ENCODE data around the gene DOLPP1. TPM values are rescaled to one million over a fixed set of nuclear protein-coding genes. Genes with fewer than 3 reads are reported as not detected.

DOLPP1 gene
- polyA plus RNA-seq, 1 of the 3 experiments (the other 2 are of a cell fraction), result 19.9 TPM

- peak; percentile 84 for DNase-seq
- H3K4me1 ChIP-seq (ENCODE audit: control insufficient read depth in 1 of 2, insufficient read depth in 2 of 2, low read depth in 1 of 2, low read length in 1 of 2), result peaks cover 7 to 33% of the 10 kb centered on the region in 2 experiments; a peak in 3 of 4 replicates
- H3K27ac ChIP-seq (ENCODE audit: low read depth in 2 of 2, low read length in 1 of 2), result peak overlapping the region in 1 of 2 experiments; percentile 83; a peak in 2 of 4 replicates
- peaks cover 3 to 11% of the 10 kb centered on the region in 2 experiments for H3K36me3 ChIP-seq (replicated peaks in 1 of 2; ENCODE audit: control insufficient read depth in 1 of 2, insufficient read depth in 2 of 2, low read length in 1 of 2)
- H3K27me3 ChIP-seq (ENCODE audit: insufficient read depth), result no peaks in the 10 kb centered on the region
- peaks cover 31% of the 10 kb centered on the region for H3K79me2 ChIP-seq (ENCODE audit: insufficient read depth)
- no peak overlapping the region for H2AFZ ChIP-seq (ENCODE audit: low read depth)
- no peak overlapping the region for H3K4me3 ChIP-seq (ENCODE audit: low read depth in 2 of 2, low read length in 1 of 2)
- no peak overlapping the region for H3K4me2 ChIP-seq
- no peaks in the 10 kb centered on the region for H3F3A ChIP-seq (replicated peaks; ENCODE audit: insufficient read depth)
- WGBS (ENCODE audit: low lambda C conversion rate), result 84% methylated on average over 6 of the region's 16 CpGs
- ChIA-PET POLR2A (no interaction called here), CTCF (no interaction called here)
- no peaks in the 10 kb centered on the region for H3K9me2 ChIP-seq
- peaks cover 4% of the 10 kb centered on the region; the same call in 1 of the 2 replicates for H4K20me1 ChIP-seq (ENCODE audit: insufficient read depth)
- H3K9me3 ChIP-seq, result no peaks in the 10 kb centered on the region
- TF ChIP-seq SMC3 (IDR thresholded peaks at IDR 0.05; ENCODE audit: low read depth, low read length) (no peak), TCF12 (IDR thresholded peaks at IDR 0.05) (no peak; the same call in 1 of the 2 replicates), CHD2 (IDR thresholded peaks at IDR 0.05; ENCODE audit: low read length, partially characterized antibody) (no peak), MEF2A (IDR thresholded peaks at IDR 0.05; ENCODE audit: borderline replicate concordance, low read depth) (no peak), FOXJ3 (CRISPR knock-in tag; IDR thresholded peaks at IDR 0.05) (no peak), JUND (IDR thresholded peaks at IDR 0.05) (no peak), REST (IDR thresholded peaks at IDR 0.05; ENCODE audit: low read depth, low read length) (no peak), RAD21 (IDR thresholded peaks at IDR 0.05; ENCODE audit: low read length) (no peak)
- H3K9ac ChIP-seq, result no peak overlapping the region
Measured at GRCh38 chr9:129042016-129042415, 38.9 kb upstream of the DOLPP1 start.

GRCh38 chr9:129052592-129052991 lies 28.3 kb upstream of the DOLPP1 start:
- no peaks in the 10 kb centered on the region for H3K9me2 ChIP-seq
- no peaks in the 10 kb centered on the region; a peak in 1 of 4 replicates for H3K4me1 ChIP-seq (ENCODE audit: control insufficient read depth in 1 of 2, insufficient read depth in 2 of 2, low read depth in 1 of 2, low read length in 1 of 2)
- no peaks in the 10 kb centered on the region for H3F3A ChIP-seq (replicated peaks; ENCODE audit: insufficient read depth)
- TF ChIP-seq JUND (IDR thresholded peaks at IDR 0.05) (no peak), ELF1 (IDR thresholded peaks at IDR 0.05) (no peak), IRF3 (IDR thresholded peaks at IDR 0.05; ENCODE audit: low read depth, low read length) (no peak), POLR2AphosphoS5 (IDR thresholded peaks at IDR 0.05; ENCODE audit: low read depth, low read length) (no peak), MXI1 (IDR thresholded peaks at IDR 0.05; ENCODE audit: low read depth, low read length) (no peak), MEF2A (IDR thresholded peaks at IDR 0.05; ENCODE audit: borderline replicate concordance, low read depth) (no peak), RXRA (IDR thresholded peaks at IDR 0.05; ENCODE audit: borderline replicate concordance, low read depth) (no peak), GABPA (IDR thresholded peaks at IDR 0.05; ENCODE audit: low read depth) (no peak), REST (IDR thresholded peaks at IDR 0.05; ENCODE audit: low read depth, low read length) (no peak), EZH2phosphoT487 (IDR thresholded peaks at IDR 0.05; ENCODE audit: borderline replicate concordance, low read depth) (no peak), FOSL2 (IDR thresholded peaks at IDR 0.05; ENCODE audit: borderline replicate concordance, low read depth) (no peak), NFIC (IDR thresholded peaks at IDR 0.05; ENCODE audit: borderline replicate concordance) (no peak)
- H3K4me3 ChIP-seq (ENCODE audit: low read depth in 2 of 2, low read length in 1 of 2), result no peak overlapping the region
- no peaks in the 10 kb centered on the region for H4K20me1 ChIP-seq (ENCODE audit: insufficient read depth)
- H3K36me3 ChIP-seq (replicated peaks in 1 of 2; ENCODE audit: control insufficient read depth in 1 of 2, insufficient read depth in 2 of 2, low read length in 1 of 2), result peaks cover 0 to 14% of the 10 kb centered on the region in 2 experiments
- no peak overlapping the region for H3K4me2 ChIP-seq
- H3K27me3 ChIP-seq (ENCODE audit: insufficient read depth), result no peaks in the 10 kb centered on the region
- no peaks in the 10 kb centered on the region for H3K79me2 ChIP-seq (ENCODE audit: insufficient read depth)
- no peak overlapping the region for H3K27ac ChIP-seq (ENCODE audit: low read depth in 2 of 2, low read length in 1 of 2)
- H3K9me3 ChIP-seq, result no peaks in the 10 kb centered on the region
- H2AFZ ChIP-seq (ENCODE audit: low read depth), result no peak overlapping the region
- no peak for DNase-seq
- H3K9ac ChIP-seq, result no peak overlapping the region
- WGBS (ENCODE audit: low lambda C conversion rate), result 85% methylated on average over 8 of the region's 8 CpGs
- ChIA-PET POLR2A (no interaction called here), CTCF (interaction anchor here (1.1 kb wide), 1 partner anchor 10 kb away, joined by 3 read pairs; no protein-coding TSS in a partner anchor)

Measured in SK-N-SH (cell line).